Endothelial cell of umbilical vein (primary cell): ENCODE measurements around the gene LRP1B. TPM values are rescaled to one million over a fixed set of nuclear protein-coding genes. Genes with fewer than 3 reads are reported as not detected.

ENCODE experiments used
- BruUV-seq: library from RNA; stranded (reverse); fragments of 400-500 nt; replicated peaks from 2 replicates; lab custom pipeline; 2021; lab: Mats Ljungman, UMichigan
- CTCF ChIA-PET: fragments of 300-600, 350-600 bp; sonication (Branson Sonifier 250); formaldehyde crosslinking; loops from one replicate; lab custom pipeline; 2021; ENCODE audit warnings: antibody characterized with exemption, inconsistent platforms; lab: Charles Lee
- POLR2A ChIA-PET: fragments of 300-600, 350-600 bp; sonication (Branson Sonifier 250); formaldehyde crosslinking; loops from one replicate; lab custom pipeline; 2021; ENCODE audit warnings: antibody characterized with exemption, inconsistent platforms; lab: Charles Lee
- DNase-seq: peaks from one replicate; pipeline ENCODE4 v3.0.0-alpha.2; 2011; ENCODE audit warnings: low read depth, low spot score
- FAIRE-seq: peaks from 2 replicates; lab custom pipeline; 2011; peaks lifted over from hg19 to GRCh38; lab: Jason Lieb, UNC
- H2AFZ ChIP-seq: 2 replicates; pipeline ENCODE4 v1.6.0; 2012; ENCODE audit warnings: low read depth, low read length, control low read depth, inconsistent platforms
- H3K27ac ChIP-seq: 2 replicates; pipeline ENCODE4 v1.5.1; 2011; ENCODE audit warnings: low read depth, mild to moderate bottlenecking, control low read depth, low read length, moderate library complexity; ENCODE audit not compliant: insufficient read depth
- H3K27me3 ChIP-seq, 2 experiments: 2 replicates each; pipeline versions ENCODE4 v1.6.0 to v1.6.1; 2011; ENCODE audit warnings: low read length in 2 of 2, mixed read lengths in 1 of 2; ENCODE audit not compliant: control insufficient read depth in 2 of 2, insufficient read depth in 2 of 2
- H3K36me3 ChIP-seq, 2 experiments: 2 replicates in 1 of 2; 3 replicates in 1 of 2; pipeline ENCODE4 v1.5.1; 2011; ENCODE audit warnings: low read length in 2 of 2, mild to moderate bottlenecking in 1 of 2, moderate library complexity in 1 of 2; ENCODE audit not compliant: control insufficient read depth in 2 of 2, insufficient read depth in 2 of 2; ENCODE audit errors: extremely low read depth in 1 of 2
- H3K4me1 ChIP-seq: 3 replicates; pipeline ENCODE4 v1.5.1; 2011; ENCODE audit warnings: mild to moderate bottlenecking, low read length; ENCODE audit not compliant: control insufficient read depth, insufficient read depth; ENCODE audit errors: extremely low read depth
- H3K4me2 ChIP-seq: 2 replicates; pipeline ENCODE4 v1.6.1; 2011; ENCODE audit warnings: low read length, control low read depth, mixed read lengths; ENCODE audit not compliant: insufficient read depth
- H3K4me3 ChIP-seq, 3 experiments: fragments of 200-600 bp in 1 of 3; sonication (generic), shearing (Covaris generic) in 1 of 3; replicated peaks in 1 of 3; 2 replicates each; pipeline ENCODE4 v1.5.1; 2011 to 2016; ENCODE audit warnings: control low read depth in 3 of 3, low read length in 3 of 3, mild to moderate bottlenecking in 2 of 3, inconsistent platforms in 1 of 3, low read depth in 1 of 3, moderate library complexity in 1 of 3; ENCODE audit not compliant: insufficient read depth in 1 of 3
- H3K79me2 ChIP-seq: 2 replicates; pipeline ENCODE4 v1.6.0; 2012; ENCODE audit warnings: low read length, inconsistent platforms; ENCODE audit not compliant: control insufficient read depth, insufficient read depth
- H3K9ac ChIP-seq: replicated peaks from 2 replicates; pipeline ENCODE3; 2011; ENCODE audit warnings: low read length, control low read depth; ENCODE audit not compliant: insufficient read depth; ENCODE audit errors: extremely low read depth
- H3K9me1 ChIP-seq: replicated peaks from 3 replicates; pipeline ENCODE4 v1.6.0; 2011; ENCODE audit warnings: mild to moderate bottlenecking, low read length; ENCODE audit not compliant: control insufficient read depth, insufficient read depth; ENCODE audit errors: extremely low read depth
- H3K9me3 ChIP-seq: replicated peaks from 2 replicates; pipeline ENCODE4 v1.5.1; 2012; ENCODE audit warnings: low read length, inconsistent platforms; ENCODE audit not compliant: control insufficient read depth, insufficient read depth
- H4K20me1 ChIP-seq: replicated peaks from 2 replicates; pipeline ENCODE3; 2011; ENCODE audit warnings: mild to moderate bottlenecking, low read length; ENCODE audit not compliant: control insufficient read depth, insufficient read depth; ENCODE audit errors: extremely low read depth
- CTCF ChIP-seq, 2 donors: IDR thresholded peaks; 1 replicate in 1 of 2; 2 replicates in 1 of 2; pipeline ENCODE4 v1.5.1; 2011; ENCODE audit warnings: low read length in 2 of 2, mild to moderate bottlenecking in 2 of 2, moderate library complexity in 2 of 2, control low read depth in 1 of 2, inconsistent platforms in 1 of 2, low read depth in 1 of 2; ENCODE audit not compliant: insufficient read depth in 1 of 2; ENCODE audit errors: extremely low read depth in 1 of 2
- EZH2 ChIP-seq: IDR thresholded peaks from 2 replicates; pipeline ENCODE4 v1.6.1; 2012; ENCODE audit warnings: borderline replicate concordance, low read depth, mild to moderate bottlenecking, moderate library complexity, low read length, inconsistent platforms; ENCODE audit not compliant: severe bottlenecking
- FOS ChIP-seq: IDR thresholded peaks from 2 replicates; pipeline ENCODE4 v1.6.1; 2011; ENCODE audit warnings: mild to moderate bottlenecking, low read length, moderate library complexity, borderline replicate concordance; ENCODE audit not compliant: insufficient read depth
- GATA2 ChIP-seq: IDR thresholded peaks from 2 replicates; pipeline ENCODE4 v1.7.0; 2011; ENCODE audit warnings: low read depth, mild to moderate bottlenecking, moderate library complexity, mixed read lengths, low read length; ENCODE audit not compliant: insufficient read length, insufficient read depth
- JUN ChIP-seq: IDR thresholded peaks from 2 replicates; pipeline ENCODE4 v1.6.1; 2011; ENCODE audit warnings: borderline replicate concordance, low read depth; ENCODE audit not compliant: insufficient read length, insufficient read depth
- MAX ChIP-seq: IDR thresholded peaks from 2 replicates; pipeline ENCODE4 v1.6.1; 2011; ENCODE audit not compliant: insufficient read depth, insufficient read length
- MYC ChIP-seq: IDR thresholded peaks from one replicate; pipeline ENCODE4 v1.6.1; 2011; ENCODE audit warnings: mild to moderate bottlenecking, low read depth, low read length
- POLR2A ChIP-seq: IDR thresholded peaks from 2 replicates; pipeline ENCODE4 v1.6.1; 2012; ENCODE audit warnings: low read depth, mild to moderate bottlenecking, control low read depth, low read length
- POLR2AphosphoS5 ChIP-seq: IDR thresholded peaks from 2 replicates; pipeline ENCODE4 v1.6.1; 2012; ENCODE audit warnings: low read depth, mild to moderate bottlenecking, control low read depth, low read length, moderate library complexity; ENCODE audit not compliant: insufficient read depth
- dilution Hi-C: fragments of 300-500 bp; cut with MboI; formaldehyde crosslinking; loops from one replicate; pipeline ENCODE4 v1.15.0; 2019; ENCODE audit warnings: low sequenced_read_pairs; ENCODE audit not compliant: extremely low pct_ligation_motif_present
- intact Hi-C: fragments of 100-400 bp; cut with micrococcal nuclease; formaldehyde crosslinking; loops from one replicate; pipeline ENCODE4 v1.10.0; 2022
- polyA plus RNA-seq, 4 experiments: library from polyadenylated mRNA; depleted of rRNA in 3 of 4; stranded (reverse) in 3 of 4; unstranded in 1 of 4; fragments of >200 nt; gene quantifications; 2 replicates each; pipeline versions ENCODE4 v1.2.1 to v1.2.3, GENCODE V29; 2011 to 2012; ENCODE audit warnings: missing spikeins in 1 of 4
- total RNA-seq: library from RNA; stranded (reverse); gene quantifications from 2 replicates; pipeline ENCODE4 v1.2.3, GENCODE V29; 2021

LRP1B gene
- total and polyA plus RNA-seq, 2 donors (not counting 3 experiments of a cell fraction or from before 2014, with no cell fraction given), result 0.03 to 0.07 TPM

GRCh38 chr2:141676139-141676538, 454.7 kb downstream of the LRP1B start:
- no peaks in the 10 kb centered on the region for H3K36me3 ChIP-seq
- H3K9me3 ChIP-seq, result no peaks in the 10 kb centered on the region
- H2AFZ ChIP-seq, result no peak overlapping the region
- H3K4me1 ChIP-seq, result no peaks in the 10 kb centered on the region
- no peak overlapping the region for H3K4me3 ChIP-seq
- intact Hi-C loops, result no loop called here
- DNase-seq (no peak), FAIRE-seq (no peak)
- no TSS peak for BruUV-seq
- CTCF ChIA-PET, result no interaction called here
- H3K4me2 ChIP-seq, result no peak overlapping the region
- POLR2A ChIA-PET, result no interaction called here
- H4K20me1 ChIP-seq, result no peaks in the 10 kb centered on the region
- TF ChIP-seq POLR2A, result no peak
- no peak for TF ChIP-seq POLR2AphosphoS5
- no peak for TF ChIP-seq GATA2
- no peak for TF ChIP-seq EZH2
- TF ChIP-seq MYC, result no peak
- TF ChIP-seq CTCF (IDR thresholded peaks at IDR 0.05; ENCODE audit: extremely low read depth in 1 of 2, insufficient read depth in 1 of 2, low read depth in 1 of 2, low read length in 2 of 2), result no peak
- TF ChIP-seq MAX, result no peak
- TF ChIP-seq FOS, result no peak
- TF ChIP-seq JUN, result no peak
- H3K9ac ChIP-seq, result no peak overlapping the region
- H3K79me2 ChIP-seq, result no peaks in the 10 kb centered on the region
- H3K27ac ChIP-seq, result no peak overlapping the region
- H3K9me1 ChIP-seq, result no peaks in the 10 kb centered on the region
- H3K27me3 ChIP-seq, result no peaks in the 10 kb centered on the region
- dilution Hi-C loops, result no loop called here
